Dedifferentiated amniotic fluid mesenchymal stem cell (primary cell): ENCODE data around the gene FOXN3.
"Not testable (repeated sequence)": the region's sequence is repeated elsewhere in the genome, so short reads cannot be mapped to it uniquely, and the experiment has no call there.

ENCODE experiments used
- DNase-seq: peaks from one replicate; pipeline ENCODE4 v3.0.0-alpha.2; 2016; ENCODE audit errors: extremely low spot score

Gene FOXN3

DNA sequence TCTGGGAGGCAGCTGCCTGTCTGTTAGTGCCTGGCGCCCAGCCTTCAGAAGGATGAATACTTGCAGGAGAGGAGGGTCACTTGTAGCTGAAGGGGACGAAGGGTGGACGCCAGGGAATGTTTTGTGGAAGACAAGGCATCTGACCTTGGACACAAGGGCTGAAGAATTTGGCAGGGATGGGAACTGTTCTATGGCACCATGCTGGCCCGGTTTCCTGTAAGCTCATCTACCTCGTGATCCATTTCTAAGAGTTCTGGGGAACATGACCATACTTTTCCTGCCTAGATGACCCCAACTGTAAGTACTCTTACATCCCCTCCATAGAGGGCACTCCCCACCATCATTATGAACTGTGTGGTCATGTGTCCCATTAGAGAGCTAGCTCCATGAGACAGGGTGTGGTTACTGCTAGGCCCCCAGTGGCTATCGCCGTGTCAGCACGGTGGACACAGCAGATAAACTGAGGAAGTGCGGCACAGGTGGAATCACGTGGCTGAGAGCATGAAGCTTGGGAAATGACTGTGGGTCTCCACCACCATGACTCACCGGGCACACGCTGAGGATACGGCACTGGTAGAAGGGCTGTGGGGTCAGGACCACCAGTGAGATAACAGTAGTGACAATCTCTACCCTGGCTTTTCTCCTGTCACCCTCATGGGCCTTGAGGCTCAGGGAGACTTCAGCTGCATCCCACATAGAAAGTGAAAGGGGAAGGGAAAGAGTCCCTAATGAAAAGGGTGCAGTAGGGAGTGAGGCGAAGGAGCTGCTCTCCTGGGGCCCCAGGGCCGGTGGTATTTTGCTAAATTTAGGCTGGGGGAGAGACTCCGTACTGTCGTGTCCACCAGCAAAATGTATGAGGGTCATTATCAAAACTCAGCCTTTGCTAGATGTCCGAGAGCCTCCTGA, 252.6 kb downstream of the FOXN3 start:
- DNase-seq: no peak

DNA sequence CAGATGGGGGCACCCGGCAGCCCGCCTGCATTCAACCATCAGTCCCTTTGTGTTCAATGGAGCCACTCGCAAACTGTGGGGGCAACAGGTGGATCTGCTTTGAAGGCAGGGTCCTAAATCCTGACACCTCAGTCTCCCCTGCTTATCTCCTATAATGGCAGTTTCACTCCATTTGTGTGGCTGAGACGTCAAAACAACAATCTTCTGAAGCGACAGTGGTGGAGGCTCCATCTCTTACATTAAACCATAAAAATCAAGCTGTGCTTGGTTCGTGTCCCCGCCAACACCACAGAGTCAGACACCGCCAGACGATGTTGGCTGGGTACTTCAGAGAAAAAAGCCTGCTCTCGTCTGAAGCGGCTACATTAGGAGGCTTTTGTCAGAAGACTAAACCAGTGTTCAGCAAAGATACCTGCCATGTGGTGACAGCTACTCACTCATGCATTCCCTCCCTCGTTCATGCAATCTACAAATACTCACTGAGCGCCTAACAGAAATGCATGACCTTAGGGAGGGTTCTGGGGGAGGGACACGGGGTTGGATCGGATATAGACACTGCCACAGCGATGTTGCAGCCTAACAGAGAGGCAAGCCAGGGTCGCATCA, 253.9 kb downstream of the FOXN3 start:
- no peak for DNase-seq

DNA sequence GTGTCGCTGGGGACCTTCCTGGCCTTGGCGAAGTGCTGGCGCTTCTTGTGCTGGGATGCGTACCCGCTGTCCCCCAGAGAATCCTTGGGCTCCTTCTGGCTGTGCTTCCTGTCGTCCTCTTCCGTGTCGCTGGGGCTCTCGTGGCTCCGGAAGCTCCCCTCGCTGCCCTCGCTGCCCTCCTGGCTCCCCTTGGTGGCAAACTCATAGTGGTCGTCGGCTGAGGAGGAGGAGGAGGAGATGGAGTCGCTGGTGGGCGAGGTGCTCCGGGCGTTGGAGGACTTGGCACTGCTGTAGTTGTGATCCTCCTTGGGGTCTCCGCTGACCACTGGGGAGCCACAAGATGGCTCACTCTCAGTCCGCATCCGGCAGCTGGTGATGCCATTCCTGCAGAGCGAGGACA, 254.4 kb downstream of the FOXN3 start:
- no peak for DNase-seq

DNA sequence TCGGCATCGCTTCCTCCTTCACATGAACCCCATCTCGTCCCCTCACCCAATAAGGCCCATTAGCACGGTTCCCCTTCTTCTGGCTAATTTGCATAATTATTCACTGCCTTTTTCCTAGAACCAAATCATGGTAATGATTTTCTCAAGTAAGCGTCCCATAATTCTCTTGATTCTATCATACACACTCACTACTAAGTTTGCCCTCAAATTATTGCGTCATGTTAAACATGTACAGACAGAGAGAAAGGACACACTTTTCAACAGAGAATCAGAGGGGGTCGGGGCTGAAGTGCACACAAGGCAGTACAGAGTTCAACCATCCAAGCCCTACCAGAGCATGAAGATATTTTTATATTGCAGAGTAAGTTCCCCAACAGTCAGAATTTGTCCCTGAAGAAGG, 256.6 kb downstream of the FOXN3 start:
- DNase-seq: no peak

DNA sequence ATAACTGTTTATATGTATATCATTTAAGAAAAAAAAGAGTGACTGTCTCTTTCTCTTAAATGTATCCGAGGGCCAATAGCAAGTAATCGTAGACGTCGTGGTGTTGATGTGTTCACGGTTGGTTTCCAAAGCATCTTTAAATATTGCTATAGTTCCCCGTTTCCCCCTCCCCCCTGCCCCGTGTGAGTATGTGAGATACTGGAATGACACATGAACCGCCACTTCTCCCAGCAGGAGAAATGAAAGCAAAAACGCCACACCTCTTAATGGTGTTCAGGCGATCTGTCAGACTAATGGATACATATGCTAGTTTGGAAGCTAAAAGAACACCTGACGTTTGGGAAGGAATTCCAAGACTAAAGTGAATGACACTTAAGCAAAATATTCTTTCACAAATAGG, 258.3 kb downstream of the FOXN3 start:
- no peak for DNase-seq

DNA sequence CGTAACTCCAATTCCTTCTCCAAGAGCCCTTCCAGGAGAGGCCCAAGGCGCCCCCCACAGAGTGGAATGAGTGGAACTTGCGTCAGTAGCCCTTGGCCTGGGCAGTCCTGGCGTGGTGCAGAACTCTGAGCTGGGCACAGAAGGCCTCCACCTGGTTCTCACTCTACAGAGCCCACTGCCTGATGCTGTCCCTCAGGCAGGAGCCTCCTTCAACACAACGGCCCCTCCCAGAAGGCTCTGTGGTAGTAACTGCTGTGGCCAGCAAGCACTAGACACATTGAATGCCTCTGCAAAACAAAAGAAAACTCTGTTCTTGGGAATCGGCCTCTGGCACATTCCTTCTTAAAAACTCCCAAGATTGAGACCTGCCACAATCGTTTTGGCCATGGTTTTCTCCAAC, 258.9 kb downstream of the FOXN3 start:
- DNase-seq: not testable (repeated sequence)

DNA sequence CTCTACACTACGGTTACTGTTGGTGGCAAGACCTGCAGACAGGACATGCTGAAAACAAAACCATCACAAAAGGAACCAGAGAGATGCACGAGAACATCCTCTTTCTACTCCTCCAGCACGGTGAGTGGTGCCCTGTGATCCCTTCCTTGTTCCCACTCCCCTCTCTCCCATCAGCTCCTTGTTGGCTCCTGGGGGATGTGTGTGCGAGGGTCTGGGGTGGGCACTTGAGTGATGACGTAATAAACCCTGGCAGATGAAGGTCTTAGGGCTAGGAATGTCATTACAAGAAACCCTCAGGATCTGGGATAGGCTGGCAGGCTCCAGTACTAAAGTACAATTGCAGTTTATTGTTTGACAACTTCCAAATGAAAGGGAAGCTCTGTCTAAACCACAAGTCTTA, 261.5 kb downstream of the FOXN3 start:
- no peak for DNase-seq

DNA sequence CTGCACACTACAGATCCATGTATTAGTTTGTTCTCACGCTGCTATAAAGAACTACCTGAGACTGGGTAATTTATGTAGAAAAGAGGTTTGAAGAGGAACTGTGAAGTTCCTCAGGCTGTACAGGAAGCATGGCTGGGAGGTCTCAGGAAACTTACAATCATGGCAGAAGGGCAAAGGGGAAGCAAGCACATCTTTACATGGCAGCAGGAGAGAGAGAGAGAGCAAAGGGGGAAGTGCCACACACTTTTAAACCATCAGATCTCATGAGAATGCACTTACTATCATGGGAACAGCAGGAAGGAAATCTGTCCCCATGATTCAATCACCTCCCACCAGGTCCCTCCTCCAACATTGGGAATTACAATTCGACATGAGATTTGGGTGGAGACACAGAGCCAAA, 265.3 kb downstream of the FOXN3 start:
- not testable (repeated sequence) for DNase-seq

DNA sequence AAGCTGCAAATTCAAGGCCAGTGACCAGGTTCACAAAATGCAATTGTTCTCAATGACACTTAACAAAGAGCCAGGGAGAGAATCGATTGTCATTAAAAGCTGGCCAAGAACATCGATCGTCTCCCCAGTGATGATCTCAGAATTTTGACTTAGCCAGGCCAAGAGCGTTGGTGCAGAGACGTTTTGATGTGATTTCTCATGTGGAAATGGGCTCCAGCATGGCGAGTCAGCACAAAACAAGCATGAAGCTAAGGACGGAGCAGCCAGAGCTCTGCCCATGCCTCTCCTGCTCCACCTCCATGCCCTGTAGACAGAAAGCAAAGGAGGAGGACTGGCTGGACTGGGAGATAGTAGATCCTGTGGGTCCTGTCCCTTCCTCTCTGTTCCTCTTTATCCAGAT, 270.8 kb downstream of the FOXN3 start:
- DNase-seq: no peak

DNA sequence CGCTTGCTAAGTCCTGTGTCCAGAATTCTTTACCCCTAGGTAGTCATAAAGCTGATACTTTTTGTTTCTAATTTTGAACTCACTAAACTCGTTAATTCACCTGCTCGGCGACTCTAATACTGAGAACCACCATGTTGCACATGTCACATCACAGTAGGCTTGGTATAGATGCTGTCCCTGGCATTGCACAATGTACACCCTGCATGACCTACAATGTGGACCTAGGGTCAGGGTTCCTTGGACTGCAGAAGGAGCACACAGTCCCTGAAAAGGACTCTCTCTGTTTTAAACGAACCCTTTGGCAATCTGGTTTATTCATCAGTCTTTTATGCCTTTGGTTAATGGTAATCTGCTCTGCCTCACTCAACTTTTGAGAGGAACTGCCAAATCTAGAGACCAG, 272.4 kb downstream of the FOXN3 start:
- DNase-seq: no peak

DNA sequence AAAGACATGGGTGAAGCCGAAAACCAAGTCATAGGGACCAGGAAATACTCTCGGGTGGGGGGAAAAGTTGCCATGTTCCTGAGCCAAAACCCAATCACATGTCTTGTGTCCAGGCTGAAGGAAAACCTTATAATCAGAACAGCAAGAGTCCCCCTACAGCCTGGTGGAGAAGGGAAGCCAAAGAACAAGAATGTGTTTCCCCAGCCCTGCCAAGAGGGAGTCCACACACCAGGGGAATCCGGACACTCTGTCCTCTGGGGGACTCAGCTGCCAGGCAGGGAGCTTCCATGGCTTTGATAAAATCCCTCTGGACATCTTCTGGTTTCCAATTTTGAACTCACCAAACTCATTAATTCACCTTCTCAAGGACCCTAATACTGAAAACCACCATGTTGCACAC, 273.0 kb downstream of the FOXN3 start:
- DNase-seq: no peak

DNA sequence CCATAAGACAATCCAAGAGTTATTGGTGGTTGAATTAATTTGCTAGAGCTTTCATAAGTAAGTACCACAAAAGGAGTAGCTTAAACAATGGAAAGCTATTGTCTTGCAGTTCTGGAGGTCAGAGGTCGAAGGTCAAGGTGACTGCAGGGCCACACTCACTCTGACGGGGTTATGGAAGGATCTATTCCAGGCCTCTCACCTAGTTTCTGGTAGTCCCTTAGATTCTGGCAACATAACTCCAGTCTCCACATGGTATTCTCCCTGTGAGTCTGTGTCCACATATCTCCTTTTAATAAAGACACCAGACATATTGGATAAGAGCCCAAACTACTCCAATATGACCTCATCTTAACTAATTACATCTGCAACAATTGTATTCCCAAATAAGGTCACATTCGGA, 273.4 kb downstream of the FOXN3 start:
- DNase-seq: no peak

DNA sequence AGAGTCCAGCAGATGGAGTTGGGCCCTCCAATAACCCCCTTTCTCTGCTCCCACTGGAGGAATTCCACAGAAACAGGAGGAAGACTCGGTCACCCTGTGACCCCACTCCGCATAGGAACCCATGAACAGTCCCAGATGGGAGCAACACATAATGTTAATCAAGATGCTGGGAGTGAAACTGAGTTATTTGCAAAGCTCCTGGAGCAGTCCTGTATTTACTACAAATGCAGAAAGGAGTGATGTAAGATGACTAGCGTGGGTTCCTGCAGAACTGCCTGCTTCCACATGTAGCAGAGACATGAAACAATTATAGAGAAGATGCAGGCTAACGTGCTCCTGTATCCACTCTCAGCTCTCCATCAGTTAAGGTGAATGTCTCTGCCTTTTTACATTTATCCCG, 274.7 kb downstream of the FOXN3 start:
- DNase-seq: no peak

DNA sequence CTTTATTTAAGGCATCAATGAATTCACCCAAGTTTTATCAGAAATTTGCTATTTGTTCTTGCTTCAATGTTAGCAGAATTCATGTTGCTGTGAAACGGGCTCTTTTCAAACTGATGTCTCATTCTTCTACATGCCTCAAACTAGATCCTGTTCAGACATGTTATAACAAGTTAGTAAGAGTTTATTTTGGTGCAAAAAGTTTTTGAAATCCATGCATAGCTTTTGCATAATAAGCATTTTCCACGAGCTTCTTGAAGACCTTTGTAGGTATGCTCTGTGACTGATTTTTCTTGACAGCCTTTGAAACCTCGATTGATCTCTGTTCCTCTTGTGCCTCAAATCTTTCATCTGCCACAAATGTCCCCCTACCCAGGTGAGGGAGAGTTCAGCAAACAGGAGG, 275.2 kb downstream of the FOXN3 start:
- no peak for DNase-seq

DNA sequence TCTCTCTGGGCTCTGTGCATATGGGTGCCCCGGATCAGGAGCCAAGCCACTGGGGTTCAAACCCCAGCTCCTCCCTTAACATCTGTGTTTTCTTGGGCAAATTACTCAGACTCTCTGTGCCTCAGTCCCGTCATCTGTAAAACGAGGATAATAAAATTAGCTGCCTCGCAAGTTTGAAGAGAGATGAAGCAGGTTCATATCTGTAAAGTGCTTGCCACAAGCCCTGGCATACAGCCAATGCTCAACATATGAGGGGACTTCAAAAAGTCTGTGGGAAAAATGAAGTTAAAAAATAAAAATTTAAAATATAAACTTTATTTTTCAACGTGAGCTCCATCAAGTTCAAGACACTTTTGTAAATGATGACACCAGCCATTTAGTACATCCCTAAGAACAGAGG, 276.7 kb downstream of the FOXN3 start:
- no peak for DNase-seq

DNA sequence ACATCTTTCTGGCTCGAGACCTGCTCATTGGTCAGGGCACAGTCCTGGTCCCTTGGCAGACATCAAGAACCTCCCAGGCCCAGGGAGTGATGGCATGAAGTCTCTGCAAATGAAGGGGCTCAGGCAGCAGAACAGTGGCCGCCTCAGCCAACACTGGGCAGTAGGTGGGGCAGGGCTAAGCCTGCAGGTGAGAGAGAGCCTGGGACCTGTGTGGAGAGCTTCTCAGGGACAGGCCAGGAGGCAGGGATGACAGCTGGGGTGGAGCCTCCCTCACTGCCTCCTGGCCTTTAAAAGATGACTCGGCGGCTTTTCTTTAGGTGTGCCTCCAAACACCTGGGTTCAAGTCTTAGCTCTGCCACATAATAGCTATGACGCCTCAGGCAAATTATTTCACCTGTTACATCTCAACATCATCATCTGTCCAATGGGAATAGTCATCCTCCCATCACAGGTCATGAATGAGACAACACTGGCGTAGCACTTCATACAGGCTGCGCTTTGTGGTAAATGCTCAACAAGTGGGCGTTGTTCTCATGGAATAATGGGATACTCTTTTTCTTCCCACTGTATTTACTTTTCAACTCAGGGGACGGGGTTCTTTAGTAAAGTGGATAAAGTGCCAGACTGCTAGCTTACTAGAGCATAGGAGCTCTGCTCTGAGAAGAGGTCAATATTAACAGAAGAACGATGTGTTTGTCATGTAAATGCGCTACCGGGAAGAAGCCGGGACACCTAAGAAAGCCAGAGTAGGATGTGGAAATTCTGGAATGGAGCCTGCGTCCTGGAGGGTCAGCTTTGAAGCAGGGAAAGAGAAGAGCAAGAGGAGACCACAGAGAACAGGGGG, 277.4 kb downstream of the FOXN3 start:
- DNase-seq: no peak

DNA sequence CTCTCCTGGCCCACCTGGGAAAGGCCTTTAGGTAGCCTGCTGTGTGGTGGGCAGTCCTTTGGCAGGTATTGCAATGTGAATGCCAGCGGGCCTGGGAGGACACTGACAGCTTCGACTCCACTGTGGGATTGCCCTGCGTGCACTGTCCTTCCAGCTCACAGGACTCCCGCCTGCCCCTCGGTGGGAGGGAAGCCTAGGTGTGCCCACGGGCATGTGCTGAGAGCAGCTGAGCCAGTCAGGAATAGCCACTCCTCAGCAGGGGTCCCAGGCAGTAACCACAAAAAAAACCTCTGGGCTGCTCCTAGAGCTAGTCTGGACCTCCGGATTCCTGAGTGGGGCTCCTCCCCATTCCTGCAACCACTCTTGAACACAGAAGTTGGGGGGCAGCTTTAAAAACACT, 278.2 kb downstream of the FOXN3 start:
- DNase-seq: no peak

DNA sequence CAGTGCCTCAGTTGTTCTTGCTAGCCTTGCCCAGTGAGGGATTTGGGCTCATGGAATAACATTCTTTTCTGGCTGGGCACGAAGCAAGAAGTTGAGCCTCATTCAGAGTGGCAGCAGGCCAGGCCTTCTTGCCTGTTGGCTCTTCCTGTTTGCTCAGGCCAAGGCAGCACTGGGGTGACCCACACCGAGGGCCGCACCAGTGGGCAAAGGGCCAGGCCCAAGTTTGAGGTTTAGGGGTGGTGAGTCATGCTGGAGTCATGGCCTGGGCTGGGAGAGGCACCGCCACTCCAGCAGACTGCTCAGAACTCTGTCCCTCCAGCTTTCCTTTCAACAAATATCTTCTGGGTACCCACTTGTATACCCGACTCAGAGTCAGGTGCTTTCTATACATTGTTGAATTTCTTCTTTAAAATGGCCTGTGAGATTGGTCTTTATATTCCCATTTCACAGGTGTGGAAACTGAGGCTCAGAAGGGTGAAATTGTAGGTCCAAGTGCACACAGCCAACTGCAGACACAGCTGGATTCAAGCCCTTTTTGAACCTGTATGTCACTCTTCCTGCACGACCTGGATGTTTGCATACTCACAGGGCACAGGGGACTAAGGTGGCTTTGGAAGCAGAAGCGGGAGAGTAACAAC, 279.4 kb downstream of the FOXN3 start:
- DNase-seq: peak; percentile 74

DNA sequence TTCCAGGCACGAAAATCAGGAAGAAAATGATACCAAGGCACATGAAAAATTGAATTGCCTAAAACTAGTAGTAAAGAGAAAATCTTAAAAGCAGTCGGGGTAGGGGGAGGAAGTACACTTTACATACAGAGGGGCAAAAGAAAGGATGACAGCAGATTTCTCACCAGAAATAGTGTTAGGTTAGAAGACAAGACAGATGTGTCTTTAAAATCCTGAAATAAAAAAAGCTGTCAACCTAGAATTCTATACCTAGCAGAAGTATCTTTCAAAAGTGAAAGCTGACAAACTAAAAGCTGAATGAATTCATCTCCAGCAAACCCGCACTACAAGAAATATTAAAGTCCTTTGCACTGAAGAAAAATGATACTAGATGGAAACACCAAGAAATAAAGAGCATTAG, 280.4 kb downstream of the FOXN3 start:
- DNase-seq: no peak

DNA sequence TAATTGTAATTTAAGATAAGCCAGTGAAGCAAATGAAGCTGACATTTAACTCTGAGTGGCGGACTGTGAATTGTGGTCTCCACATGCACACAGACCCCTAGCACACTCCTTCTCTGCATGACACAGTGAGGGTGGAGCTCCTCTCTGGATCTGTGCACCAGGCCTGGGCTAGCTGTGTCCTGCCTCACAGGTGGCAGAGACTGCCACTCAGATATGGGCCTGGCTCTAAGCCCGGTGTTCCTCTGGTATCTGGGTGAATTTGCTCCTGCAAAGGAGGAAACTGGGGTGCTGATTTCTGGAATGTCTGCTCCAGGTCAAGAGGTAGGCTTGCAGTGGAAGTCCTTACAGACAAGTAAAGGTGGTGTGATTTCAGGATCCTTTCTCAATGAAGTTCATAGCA, 282.4 kb downstream of the FOXN3 start:
- DNase-seq: no peak

DNA sequence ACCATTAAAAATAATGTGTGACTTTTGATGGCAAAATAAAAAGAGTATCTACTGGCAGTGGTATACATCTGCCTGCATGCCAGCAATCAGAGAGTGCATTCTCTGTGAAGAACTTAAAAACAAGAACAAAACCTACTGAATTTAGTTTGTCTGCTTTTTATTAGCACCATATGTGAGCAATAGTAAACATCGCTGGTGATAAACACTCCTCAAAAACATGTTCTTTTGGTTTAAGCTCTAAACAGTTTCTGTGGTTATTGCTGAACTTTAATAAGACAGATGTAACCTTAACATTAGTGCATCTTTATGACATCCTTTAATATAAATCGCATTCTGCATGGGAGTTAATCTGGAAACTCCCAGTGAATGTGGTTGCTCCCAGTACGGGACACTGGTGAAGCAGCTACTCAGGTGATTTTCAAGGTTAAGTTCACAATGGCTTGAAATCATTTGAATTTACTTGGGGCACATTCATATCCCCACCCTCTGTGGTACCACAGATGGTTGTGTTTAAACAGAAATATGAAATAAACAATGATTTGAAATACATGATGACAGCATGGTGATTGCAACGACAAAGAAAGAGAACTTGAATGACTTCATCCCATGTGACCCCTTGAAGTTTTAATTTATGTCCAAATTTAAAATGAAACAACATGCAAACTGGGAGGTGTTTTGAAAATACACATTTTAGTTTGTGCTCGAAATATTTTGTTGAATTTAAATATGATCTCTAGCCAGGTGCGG, 285.9 kb downstream of the FOXN3 start:
- DNase-seq: no peak
